HG03280 (cell line): Measurements from ENCODE around the gene HEBP1.
"Not testable (repeated sequence)": the region's sequence is repeated elsewhere in the genome, so short reads cannot be mapped to it uniquely, and the experiment has no call there.

Experiments used
- ATAC-seq: cut with Tn5 transposase; IDR thresholded peaks from one replicate; pipeline ENCODE4 v1.9.1; 2021; ENCODE audit warnings: mild to moderate bottlenecking, moderate library complexity; ENCODE audit not compliant: unreplicated experiment

The HEBP1 gene, protein sequence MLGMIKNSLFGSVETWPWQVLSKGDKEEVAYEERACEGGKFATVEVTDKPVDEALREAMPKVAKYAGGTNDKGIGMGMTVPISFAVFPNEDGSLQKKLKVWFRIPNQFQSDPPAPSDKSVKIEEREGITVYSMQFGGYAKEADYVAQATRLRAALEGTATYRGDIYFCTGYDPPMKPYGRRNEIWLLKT

DNA sequence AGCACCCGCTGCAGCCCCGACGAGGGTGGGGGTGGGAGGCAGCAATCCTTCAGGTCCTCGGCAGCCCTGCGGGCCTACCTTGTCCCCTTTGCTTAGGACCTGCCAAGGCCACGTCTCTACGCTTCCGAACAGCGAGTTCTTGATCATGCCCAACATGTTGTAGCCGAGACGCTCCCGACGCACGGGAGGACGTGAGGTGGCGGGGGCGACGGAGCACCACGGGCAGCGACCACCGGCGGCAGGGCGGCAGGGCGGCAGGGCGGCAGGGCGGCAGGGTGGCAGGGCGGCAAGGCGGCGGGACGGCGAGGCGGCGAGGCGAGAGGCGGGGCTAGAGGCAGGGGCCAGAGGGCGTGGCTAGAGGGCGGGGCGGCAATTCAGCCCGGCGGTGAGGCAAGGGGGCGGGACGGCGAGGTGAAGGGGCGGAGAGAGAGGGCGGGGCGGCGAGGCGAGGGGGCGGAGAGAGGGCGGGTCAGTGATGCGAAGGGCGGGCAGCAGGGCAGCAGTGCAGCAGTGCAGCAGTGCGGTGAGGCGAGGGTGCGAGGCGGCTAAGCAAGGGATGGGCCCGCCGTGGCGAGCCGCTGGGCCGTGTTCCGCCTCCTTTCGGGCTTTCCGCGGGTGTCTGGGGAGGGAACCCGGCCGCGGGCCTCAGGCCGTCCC lies at the start of gene HEBP1:
HEBP1 (minus strand) TSS at position 307 of the 657 bp plus-strand sequence; CDS start at position 156, 151 bp downstream.
- ATAC-seq = peak; percentile 95

DNA sequence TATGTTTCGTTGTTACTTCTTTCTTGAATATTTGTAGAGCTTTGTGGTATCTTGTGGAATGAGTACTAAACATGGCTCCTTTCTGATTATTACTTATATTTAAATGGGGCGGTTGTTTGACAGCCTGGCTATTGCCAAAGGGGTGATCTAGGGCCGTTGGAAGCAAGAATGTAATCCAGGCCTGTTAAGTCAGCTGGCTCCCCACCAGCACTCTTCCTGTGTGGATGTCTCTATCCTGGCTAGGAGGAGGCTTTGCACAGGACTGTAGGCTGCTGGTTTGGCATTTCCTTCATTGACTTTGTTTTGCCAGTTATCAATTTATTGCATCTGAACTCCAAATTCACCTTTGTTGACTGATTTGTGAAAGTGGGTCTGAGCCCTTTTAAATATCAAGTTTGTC lies 49.8 kb upstream of the HEBP1 start:
- ATAC-seq = no peak

DNA sequence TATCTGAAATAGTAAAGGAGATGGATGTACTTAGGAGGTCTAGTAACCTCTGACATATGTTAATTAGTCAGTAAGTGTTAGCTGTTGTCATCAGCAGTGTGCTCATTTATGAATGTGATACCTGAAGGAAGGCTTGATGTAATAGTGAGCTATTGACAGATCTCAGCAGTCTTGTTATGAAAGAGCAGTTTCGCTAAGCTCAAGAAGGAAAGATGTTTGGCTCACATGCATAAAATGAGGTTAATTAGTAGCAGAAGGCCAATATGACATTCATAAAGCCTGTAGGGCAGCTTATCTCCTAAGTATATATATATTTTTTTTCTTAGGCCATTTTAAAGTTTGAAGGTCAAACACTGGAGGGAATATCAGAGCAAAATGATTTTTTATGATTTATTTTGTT lies 46.9 kb upstream of the HEBP1 start:
- no peak for ATAC-seq

DNA sequence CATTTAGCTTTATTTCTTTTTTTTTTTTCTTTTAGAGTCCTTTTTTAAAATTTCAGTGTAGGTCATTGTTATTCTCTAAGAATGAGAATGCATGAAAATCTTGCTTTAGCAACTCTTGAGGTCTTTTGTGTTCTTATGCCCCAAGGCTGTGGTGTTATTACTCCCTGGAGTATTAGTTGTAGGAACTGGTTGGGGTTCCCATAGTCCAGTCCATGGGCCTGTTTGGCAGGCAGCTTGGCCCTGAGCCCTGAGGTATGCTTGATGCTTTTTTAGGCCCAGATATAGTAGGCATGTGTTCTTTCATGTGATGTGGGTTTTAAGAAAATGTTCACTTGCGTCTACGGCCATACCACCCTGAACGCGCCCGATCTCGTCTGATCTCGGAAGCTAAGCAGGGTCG lies 45.8 kb upstream of the HEBP1 start:
- no peak for ATAC-seq

DNA sequence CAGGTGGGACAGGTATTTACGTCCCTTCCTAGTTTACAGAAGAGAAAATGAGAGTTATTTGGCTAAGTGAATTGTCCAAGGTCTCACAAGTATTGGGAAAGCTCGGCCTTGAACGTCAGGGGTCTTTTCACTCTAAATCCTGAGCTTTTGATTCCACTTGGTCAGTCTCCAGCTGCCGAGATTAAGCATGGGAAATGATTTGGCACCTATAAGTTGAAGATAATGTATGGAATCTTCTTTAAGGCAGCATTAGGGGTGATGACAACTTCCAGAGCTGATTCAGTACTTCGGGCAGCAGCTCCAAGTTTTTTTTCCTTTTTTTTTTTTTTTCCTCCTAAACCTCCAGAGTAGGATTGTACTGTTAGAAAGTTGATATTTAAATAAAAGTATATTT lies 44.8 kb upstream of the HEBP1 start:
- no peak for ATAC-seq

DNA sequence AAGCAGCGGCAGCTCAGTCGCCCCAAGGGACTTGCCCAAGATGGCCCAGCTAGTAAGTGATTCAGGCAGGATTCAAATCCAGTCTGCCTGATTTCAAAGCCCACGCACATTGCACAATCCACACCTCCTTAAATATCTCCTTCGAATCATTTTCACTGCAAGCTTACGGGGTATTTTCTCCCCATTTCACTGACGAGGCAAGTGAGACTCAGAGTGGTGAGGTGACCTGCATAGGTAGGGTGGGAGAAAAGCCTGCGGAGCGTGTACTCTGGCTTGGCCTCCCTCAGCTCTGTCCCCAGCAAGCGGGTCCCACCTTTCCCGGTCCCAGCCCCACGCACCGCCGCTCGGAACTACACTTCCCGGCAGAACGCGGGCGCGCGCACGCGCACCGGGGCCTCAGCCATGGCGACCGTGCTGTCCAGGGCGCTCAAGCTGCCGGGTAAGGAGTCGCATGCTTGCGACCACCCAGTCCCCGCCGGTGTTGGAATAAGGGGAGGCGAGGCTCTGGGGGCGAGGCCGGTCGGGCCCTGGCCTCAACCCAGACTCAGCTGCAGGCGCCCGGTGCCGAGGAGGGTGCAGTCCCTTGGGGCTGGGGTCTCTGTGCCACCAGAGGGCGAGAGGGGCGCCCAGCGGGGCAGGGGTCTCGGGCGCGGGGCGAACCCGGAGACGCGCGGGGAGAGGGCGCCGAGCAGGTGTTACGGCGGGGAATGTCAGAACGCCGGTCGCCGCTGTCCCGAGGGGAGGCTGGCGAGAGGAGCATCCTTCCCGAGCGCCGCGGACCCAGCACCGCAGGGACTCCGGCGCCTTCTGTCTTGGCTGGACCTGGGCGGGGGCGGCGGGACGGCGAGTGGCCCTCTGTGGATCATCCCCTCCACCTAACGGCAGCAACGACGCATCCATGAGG lies 44.2 kb upstream of the HEBP1 start, which contains the start of gene FAM234B:
FAM234B (plus strand) TSS at position 380 of the 904 bp plus-strand sequence; CDS start at position 403, 23 bp downstream.
- peak; percentile 81 for ATAC-seq

DNA sequence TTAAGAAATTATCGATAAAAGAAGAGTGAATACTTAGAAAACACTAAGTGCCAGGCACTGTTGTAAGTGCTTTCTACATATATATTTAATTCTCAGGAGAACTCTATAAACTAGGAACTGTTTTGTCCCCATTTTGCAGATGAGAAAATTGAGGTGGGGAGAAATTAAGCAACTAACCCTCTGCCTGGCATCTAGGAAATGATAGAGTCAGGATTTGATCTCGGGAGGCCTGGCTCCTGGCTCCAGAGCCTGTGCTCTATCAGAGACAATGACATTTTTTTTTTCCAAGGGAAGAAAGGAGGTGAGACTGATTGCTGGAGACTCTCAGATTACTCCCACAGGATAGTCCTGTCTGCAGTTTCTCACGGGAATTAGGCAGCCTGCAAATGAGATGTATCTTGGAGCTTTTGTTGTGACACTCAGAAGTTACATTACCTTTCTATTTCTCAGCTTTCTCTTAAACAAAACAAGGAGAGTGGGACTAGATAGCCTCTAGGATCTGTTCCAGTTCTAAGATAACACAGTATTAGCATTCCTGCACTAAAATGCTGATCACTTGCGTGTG lies 42.7 kb upstream of the HEBP1 start:
- ATAC-seq = no peak

DNA sequence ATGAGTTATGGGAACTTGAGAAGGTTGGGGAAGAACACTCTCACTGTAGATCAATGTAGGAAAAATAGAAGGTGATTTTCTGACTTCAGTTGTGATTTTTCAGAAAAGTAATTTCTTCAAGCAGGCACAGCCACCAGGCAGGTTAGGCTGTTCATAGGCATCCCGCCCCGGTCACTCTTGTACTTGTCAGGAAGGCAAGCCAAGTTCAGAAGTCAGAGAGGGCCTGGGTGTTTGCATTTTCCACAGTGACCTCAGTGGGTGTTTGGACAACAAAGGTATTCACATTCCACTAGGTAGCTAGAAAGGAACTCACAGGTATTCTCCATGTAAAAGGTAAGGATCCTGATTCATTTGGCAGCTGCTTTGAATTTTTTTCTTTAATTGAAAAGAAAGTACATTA lies 41.2 kb upstream of the HEBP1 start:
- no peak for ATAC-seq

DNA sequence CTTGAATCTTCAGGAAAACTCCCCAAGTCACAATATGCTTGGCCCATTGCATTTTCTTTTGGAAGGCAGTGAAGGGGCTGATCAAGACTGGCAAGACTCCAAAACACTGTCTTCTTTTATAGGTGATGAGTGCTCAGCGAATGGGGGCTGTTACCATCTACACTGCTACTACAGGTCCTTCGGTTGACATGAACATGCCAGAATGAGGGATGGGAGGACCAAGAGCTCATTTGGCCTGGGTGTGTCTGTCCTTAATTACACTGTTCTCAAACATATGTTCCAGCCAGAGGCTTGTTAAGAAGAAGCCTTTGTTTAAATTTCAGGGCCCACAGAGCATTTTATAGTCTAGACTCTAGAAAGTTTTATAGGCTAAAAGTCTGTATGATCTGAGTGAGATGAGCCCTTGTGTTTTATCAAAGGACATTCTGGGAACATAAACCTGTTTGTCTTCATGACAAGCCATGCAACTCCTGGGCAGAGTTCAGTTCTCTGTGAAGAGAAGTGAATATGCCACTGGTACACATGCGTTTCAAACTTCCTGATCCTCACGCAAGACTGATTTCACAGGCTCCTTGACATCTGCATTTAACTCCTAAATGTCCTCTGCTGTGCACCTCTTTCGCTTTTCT lies 39.4 kb upstream of the HEBP1 start:
- ATAC-seq = no peak

DNA sequence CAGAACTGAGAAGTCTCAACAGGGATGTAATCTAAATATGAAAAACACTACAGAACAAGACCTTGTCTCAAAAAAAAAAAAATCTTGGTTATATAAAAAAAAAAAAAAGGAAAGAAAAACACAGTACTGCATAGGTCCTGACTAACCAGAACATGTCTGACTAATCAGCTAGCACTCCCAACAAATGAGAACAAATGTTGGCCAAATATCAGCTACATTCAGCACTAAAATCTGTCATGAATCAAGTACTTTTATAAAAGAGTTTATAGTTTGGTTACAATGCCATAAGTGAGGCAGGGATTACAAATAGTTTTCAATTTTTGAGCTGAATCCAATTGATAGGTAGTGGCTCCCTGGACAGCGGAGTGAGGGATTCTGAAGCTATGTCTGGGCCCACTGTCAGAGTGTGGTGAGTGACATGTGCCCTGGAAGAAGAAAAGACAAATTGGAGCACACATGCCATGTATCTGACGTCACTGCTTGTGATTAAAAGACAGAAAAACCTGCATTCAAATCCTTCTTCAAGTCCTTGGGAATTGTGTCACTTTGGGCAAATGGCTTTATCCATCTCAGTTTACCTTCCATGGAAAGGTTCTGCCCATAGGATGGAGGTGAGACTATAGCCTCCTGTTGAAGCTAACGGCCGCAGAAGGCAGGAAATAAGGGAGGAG lies 38.6 kb upstream of the HEBP1 start:
- no peak for ATAC-seq

DNA sequence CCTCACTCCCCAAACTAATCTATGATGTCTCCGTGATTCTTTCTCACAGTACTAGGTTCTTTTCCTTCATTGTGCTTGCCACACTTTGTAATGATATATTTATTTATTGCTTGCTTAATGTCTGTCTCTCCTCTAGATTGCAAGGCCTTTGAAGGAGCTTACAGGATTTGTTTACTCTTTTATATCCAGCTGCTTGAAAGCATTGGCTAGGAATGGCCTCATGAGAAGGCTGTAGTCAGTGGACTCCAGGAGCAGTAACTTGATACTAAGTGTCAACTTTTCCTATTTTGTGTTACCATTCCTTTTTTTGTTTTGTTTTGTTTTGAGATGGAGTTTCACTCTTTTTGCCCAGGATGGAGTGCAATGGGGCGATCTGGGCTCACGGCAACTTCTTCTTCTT lies 36.8 kb upstream of the HEBP1 start:
- no peak for ATAC-seq

DNA sequence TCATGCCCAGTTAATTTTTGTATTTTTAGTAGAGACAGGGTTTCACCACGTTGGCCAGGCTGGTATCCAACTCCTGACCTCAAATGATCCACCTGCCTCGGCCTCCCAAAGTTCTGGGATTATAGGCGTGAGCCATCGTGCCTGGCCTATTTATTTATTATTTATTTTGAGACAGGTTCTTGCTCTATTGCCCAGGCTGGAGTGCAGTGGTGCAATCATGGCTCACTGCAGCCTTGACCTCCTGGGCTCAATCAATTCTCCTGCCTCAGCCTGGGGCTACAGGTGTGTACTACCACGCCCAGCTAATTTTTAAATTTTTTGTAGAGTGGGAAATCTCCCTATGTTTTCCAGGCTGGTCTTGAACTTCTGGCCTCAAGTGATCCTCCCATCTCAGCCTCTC lies 35.3 kb upstream of the HEBP1 start:
- not testable (repeated sequence) for ATAC-seq

DNA sequence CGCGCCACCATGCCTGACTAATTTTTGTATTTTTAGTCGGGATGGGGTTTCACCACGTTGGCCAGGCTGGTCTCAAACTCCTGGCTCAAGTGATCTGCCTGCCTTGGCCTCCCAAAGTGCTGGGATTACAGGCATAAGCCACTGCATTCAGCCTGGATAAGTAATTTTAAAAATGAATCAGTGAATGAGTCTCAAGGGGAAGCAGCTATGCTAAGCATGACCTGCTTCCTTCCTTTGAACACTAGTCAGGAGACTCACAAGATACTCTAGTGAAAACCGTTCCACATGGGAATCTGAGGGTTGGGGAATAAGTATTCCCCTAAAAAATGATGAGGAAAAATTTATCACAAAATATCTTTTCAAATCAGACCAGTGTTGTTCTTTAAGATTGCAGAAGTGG lies 33.4 kb upstream of the HEBP1 start:
- ATAC-seq = no peak

DNA sequence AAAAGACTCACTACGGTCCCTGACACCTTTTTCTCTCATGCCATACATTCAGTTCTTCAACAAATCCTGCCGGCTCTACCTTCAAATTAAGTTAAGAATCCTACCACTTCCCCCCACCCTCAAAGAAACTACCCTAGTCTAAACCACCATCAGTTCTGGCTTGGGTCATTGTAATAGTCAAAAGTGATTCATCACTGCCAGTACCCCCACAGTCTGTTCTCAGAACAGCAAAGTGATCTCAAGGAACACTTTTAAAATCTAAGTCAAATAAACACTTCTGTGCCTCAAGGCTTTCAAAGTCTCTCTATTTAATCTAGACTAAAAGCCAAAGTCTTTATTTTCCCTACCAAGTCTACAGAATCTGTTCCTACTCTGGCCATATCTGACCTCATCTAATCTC lies 32.1 kb upstream of the HEBP1 start:
- ATAC-seq = no peak

DNA sequence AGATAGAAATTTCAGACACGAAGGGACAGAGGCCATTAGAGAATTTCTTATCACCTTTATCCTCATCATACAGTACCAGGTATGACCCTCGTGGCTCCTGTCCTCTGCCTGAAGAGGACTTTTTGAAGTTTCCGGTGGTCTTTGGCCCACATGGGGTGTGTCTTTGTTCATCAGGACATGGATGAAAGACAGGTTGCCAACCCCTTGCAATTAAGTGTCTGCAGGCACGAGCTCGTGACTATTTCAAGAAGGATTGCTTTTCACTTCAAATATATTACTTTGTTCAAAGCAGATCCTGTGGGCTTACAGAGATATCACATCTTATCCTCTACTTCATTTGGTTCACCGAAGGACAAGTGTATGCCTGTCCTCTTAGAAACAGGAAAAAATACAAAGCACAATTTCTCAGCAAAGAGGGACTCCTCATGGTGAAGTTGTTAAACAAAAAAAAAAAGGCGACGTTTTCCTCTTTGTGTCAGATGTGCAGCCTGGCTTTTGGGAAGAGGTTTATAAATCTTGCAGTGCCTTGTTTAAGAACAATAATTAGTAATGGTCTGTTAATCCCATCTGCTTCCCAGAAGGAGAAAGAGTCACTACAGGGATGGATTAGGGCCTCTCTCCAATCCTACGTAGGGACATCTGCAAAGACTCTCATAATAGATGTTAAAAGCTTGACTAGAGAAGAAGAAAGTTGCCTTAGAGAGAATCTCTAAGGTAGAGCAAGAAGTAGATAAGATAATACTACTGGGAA lies 30.7 kb upstream of the HEBP1 start:
- no peak for ATAC-seq

DNA sequence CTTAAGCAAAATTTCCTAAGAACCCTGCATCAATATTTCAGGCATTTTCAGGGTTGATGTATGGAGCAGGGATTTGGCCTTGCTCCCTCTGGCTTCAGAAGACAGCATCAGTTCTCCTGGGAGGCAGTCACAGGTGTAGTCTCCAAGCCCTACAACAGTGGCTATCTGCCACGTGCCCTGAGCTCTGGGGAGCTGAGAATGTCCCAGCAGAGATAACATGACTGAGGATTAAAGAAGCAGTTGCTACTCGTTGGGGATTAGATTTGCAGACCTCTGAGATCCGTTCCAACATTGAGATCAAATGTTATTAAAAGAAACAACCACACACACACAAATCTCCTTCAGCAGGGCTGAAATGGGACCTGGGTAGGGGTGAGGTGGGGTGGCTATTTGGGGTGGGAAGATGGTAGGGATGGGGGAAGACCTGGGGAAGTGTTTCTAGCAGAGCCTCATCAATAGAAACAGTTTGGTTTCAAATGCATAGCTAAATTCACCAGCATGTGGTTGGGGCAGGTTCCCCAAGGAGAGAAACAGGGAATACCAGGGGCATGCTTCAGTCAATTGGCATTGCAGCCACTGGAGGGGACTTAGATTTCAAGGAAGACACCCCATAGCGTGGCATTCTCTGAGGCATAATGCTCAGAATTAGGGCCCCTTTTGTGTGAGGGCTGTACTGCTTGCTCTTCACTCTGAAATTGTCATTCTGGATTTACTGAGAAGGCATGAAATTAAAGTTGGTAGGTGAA lies 28.9 kb upstream of the HEBP1 start:
- ATAC-seq = no peak

DNA sequence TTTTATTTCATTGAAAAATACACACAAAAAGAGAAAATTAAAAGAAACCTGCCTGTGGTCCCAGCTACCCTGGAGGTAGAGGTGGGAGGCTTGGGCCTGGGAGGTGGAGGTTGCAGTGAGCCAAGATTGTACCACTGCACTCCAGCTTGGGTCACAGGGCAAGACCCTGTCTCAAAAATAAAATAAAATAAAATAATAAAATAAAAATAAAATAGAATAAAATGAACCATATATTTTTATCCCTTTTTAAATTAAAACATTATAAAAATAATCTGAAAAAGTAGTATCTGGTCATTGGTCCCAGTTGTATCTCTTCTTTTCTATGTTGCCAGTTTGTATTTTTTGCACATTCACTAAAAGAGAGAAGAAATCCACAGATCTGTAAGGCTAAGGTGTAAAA lies 27.4 kb upstream of the HEBP1 start:
- no peak for ATAC-seq

DNA sequence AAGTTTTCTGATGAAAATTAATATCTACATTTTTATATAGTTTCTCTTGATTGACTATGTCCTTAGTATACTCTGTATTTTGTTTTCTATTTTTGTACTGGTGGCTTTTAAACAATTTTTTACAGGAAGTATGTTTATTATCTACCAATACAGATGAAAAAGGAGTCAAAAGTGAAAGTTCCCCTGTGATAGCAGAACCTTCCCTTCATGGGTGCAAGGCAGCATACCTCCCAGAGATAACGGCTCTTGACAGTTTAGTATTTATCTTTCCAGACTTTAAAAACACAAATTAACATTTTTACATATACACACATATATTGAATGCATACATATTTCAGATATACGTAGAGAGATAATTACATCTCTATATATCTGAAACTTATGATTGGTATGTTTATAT lies 27.0 kb upstream of the HEBP1 start:
- no peak for ATAC-seq

DNA sequence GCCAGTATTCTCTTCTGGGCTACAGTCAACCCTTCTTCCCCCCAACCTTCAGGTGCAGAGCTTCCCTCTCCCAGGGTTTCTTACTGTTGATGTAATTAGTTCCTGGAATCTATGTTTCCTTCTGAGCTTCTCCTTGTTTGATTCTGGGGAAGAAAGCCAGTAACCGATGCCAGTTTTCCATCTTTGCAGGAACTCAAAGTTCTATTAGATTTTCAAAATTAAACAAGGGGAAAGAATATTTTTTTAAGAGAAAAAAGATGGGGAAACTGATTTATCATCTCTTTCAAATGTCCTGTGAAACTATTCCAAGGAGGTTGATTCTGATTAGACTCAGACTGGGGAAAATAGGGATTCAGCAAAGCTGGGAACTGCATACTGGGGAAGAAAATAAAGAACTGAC lies 26.2 kb upstream of the HEBP1 start:
- no peak for ATAC-seq
